H1 (cell line): ENCODE data around the gene MICOS13. TPM values are rescaled to one million over a fixed set of nuclear protein-coding genes. Genes with fewer than 3 reads are reported as not detected.
A peak's percentile ranks its signal among the peaks of the same experiment; 100 is the strongest.

Source experiments
- ASH2L ChIP-seq: fragments of 200-600, 300-600 bp; sonication (generic); IDR thresholded peaks from one replicate; pipeline ENCODE4 v1.7.1; 2017; ENCODE audit warnings: low read length
- ATF2 ChIP-seq: IDR thresholded peaks from 2 replicates; pipeline ENCODE4 v1.6.1; 2012; ENCODE audit warnings: low read length, inconsistent platforms
- BCL11A ChIP-seq, 2 experiments: IDR thresholded peaks; one replicate each; pipeline ENCODE4 v1.6.1; 2011; ENCODE audit warnings: low read depth in 2 of 2, low read length in 2 of 2, mild to moderate bottlenecking in 2 of 2
- CHD1 ChIP-seq: IDR thresholded peaks from 2 replicates; pipeline ENCODE4 v1.6.1; 2012; ENCODE audit warnings: low read depth, low read length, improper control_type of control experiment
- KDM4A ChIP-seq: IDR thresholded peaks from one replicate; pipeline ENCODE4 v1.7.1; 2012; ENCODE audit warnings: low read depth, mild to moderate bottlenecking, moderate library complexity, low read length, inconsistent platforms; ENCODE audit not compliant: severe bottlenecking
- POLR2A ChIP-seq, 2 experiments: IDR thresholded peaks; 1 replicate in 1 of 2; 2 replicates in 1 of 2; pipeline ENCODE4 v1.6.1; 2011; ENCODE audit warnings: low read depth in 2 of 2, low read length in 2 of 2, mild to moderate bottlenecking in 2 of 2; ENCODE audit errors: control extremely low read depth in 1 of 2
- RAD21 ChIP-seq, 2 experiments: IDR thresholded peaks in 1 of 2; conservative IDR thresholded peaks in 1 of 2; 2 replicates each; pipeline ENCODE4 v1.6.1; 2011; ENCODE audit warnings: low read depth in 2 of 2, low read length in 2 of 2, improper control_type of control experiment in 1 of 2, inconsistent platforms in 1 of 2, mild to moderate bottlenecking in 1 of 2, moderate library complexity in 1 of 2
- RNF2 ChIP-seq: fragments of 200-900, 300-1000 bp; sonication (generic); IDR thresholded peaks from 2 replicates; pipeline ENCODE4 v1.7.1; 2016; ENCODE audit warnings: borderline replicate concordance, low read depth, mild to moderate bottlenecking, antibody characterized with exemption, low read length; ENCODE audit not compliant: poor library complexity, severe bottlenecking; ENCODE audit errors: missing control alignments
- SIN3A ChIP-seq, 2 experiments: IDR thresholded peaks in 1 of 2; conservative IDR thresholded peaks in 1 of 2; 2 replicates each; pipeline ENCODE4 v1.6.1; 2011 to 2012; ENCODE audit warnings: low read length in 2 of 2, improper control_type of control experiment in 1 of 2, low read depth in 1 of 2, mild to moderate bottlenecking in 1 of 2
- SIRT6 ChIP-seq: IDR thresholded peaks from one replicate; pipeline ENCODE4 v1.7.1; 2012; ENCODE audit warnings: low read length, inconsistent platforms
- SP1 ChIP-seq: IDR thresholded peaks from 2 replicates; pipeline ENCODE4 v1.6.1; 2011; ENCODE audit warnings: low read depth, low read length
- TAF1 ChIP-seq: IDR thresholded peaks from 2 replicates; pipeline ENCODE4 v1.6.1; 2011; ENCODE audit warnings: mild to moderate bottlenecking, low read depth, low read length
- TAF7 ChIP-seq: optimal IDR thresholded peaks from 2 replicates; pipeline ENCODE3; 2011; ENCODE audit warnings: low read depth, mild to moderate bottlenecking, inconsistent platforms, low read length, moderate library complexity, borderline replicate concordance
- polyA plus RNA-seq, 7 experiments: library from polyadenylated mRNA; depleted of rRNA in 3 of 7; stranded (reverse) in 5 of 7; unstranded in 2 of 7; fragments of >200 nt in 5 of 7; fragments of 200-250 nt in 2 of 7; gene quantifications; 1 replicate in 5 of 7; 2 replicates in 1 of 7; 4 replicates in 1 of 7; pipeline versions ENCODE4 v1.2.1 to v1.2.3, GENCODE V29; 2011 to 2013; ENCODE audit warnings: missing spikeins in 2 of 7, mixed read lengths in 2 of 7
- total RNA-seq: library from RNA; stranded (reverse); fragmentation: NEBNext Ultra II Directional; extraction: Animal tissue kit (Norgen Biotek cat#: 25700); gene quantifications from 2 replicates; pipeline ENCODE4 v1.2.1, GENCODE V29; 2021

Gene MICOS13
- total and polyA plus RNA-seq, 2 of the 8 experiments (the other 6 are each of a cell fraction or from before 2014, with no cell fraction given): 17.3 to 36.1 TPM

GRCh38 chr19:5693195-5694166 lies 13.2 kb upstream of the MICOS13 start (continued):
- TF ChIP-seq RAD21 (IDR thresholded peaks at IDR 0.05 in 1 of 2, conservative IDR thresholded peaks at IDR 0.05 in 1 of 2; ENCODE audit: low read depth in 2 of 2, low read length in 2 of 2) (no peak), TAF7 (peak; percentile 39), SIN3A (conservative IDR thresholded peaks at IDR 0.05 in 1 of 2, IDR thresholded peaks at IDR 0.05 in 1 of 2; ENCODE audit: low read depth in 1 of 2, low read length in 2 of 2) (no peak), SP1 (no peak), KDM4A (no peak), BCL11A (IDR thresholded peaks at IDR 0.05; ENCODE audit: low read depth in 2 of 2, low read length in 2 of 2) (no peak), SIRT6 (no peak), CHD1 (no peak), RNF2 (no peak), ATF2 (no peak), POLR2A (IDR thresholded peaks at IDR 0.05; ENCODE audit: control extremely low read depth in 1 of 2, low read depth in 2 of 2, low read length in 2 of 2) (peak; percentile 16 to 52), ASH2L (no peak), TAF1 (no peak)
- TF ChIP-seq, all 59 proteins: peak for 6
